Esophagus squamous epithelium (tissue), 4 donors: ENCODE results near the gene RBM42.

ENCODE experiments used
- CTCF ChIP-seq, 6 experiments: fragments of 450-650 bp in 4 of 6; fragments of 200-600 bp in 2 of 6; sonication (generic) in 2 of 6; IDR thresholded peaks; one replicate each; pipeline ENCODE4 v1.5.1; 2016 to 2019; ENCODE audit warnings: antibody characterized with exemption in 6 of 6, mild to moderate bottlenecking in 4 of 6, moderate library complexity in 4 of 6
- POLR2A ChIP-seq, 4 donors: fragments of 450-650 bp; IDR thresholded peaks; one replicate each; pipeline ENCODE4 v1.6.1; 2017; ENCODE audit warnings: antibody characterized with exemption in 4 of 4, mild to moderate bottlenecking in 4 of 4, moderate library complexity in 3 of 4

GRCh38 chr19:35585848-35586247, 43.0 kb upstream of the RBM42 start, which contains the start of gene PMIS2:
- no peak for TF ChIP-seq CTCF (IDR thresholded peaks at IDR 0.05)
- TF ChIP-seq POLR2A (IDR thresholded peaks at IDR 0.05): no peak
